ENCODE measurements around the gene PSD4.

DNA sequence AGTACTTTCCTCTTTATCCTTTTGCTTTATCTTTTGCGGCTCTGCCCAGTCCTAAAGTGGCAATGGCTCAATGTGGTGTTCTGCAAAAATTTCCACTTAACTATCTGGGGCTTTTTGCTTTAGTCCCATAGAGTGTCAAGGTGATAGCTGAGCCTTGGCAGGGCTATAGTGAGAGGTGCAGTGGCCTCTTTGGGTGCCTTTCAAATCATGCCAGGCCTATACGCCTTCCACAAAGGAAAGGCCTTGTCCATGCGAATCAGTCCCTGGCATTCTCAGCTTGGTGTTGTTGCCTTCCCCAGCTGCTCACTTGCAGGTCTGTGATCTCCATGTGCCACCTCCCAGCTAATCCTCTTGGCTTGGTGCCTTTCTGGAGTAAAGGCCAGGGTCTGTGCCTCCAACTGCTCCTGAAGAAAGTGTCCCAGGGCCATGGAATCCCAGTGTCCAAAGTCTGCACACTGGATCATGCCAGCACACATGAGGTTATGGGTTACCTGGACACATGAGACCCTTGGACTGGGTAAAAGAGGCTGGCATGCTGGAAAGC is 78.3 kb downstream of the PSD4 start:
- TF ChIP-seq, protein P1, sequence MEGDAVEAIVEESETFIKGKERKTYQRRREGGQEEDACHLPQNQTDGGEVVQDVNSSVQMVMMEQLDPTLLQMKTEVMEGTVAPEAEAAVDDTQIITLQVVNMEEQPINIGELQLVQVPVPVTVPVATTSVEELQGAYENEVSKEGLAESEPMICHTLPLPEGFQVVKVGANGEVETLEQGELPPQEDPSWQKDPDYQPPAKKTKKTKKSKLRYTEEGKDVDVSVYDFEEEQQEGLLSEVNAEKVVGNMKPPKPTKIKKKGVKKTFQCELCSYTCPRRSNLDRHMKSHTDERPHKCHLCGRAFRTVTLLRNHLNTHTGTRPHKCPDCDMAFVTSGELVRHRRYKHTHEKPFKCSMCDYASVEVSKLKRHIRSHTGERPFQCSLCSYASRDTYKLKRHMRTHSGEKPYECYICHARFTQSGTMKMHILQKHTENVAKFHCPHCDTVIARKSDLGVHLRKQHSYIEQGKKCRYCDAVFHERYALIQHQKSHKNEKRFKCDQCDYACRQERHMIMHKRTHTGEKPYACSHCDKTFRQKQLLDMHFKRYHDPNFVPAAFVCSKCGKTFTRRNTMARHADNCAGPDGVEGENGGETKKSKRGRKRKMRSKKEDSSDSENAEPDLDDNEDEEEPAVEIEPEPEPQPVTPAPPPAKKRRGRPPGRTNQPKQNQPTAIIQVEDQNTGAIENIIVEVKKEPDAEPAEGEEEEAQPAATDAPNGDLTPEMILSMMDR (IDR thresholded peaks at IDR 0.05; ENCODE audit: low read depth, low read length), result no peak
- no peak for TF ChIP-seq EZH2phosphoT487 (IDR thresholded peaks at IDR 0.05; ENCODE audit: low read depth)
